ENCODE measurements around the gene NEUROD4.
A peak's percentile ranks its signal among the peaks of the same experiment; 100 is the strongest.

NEUROD4 gene

GRCh38 chr12:54998958-54999510 is 20.7 kb upstream of the NEUROD4 start:
- no peak for DNase-seq

GRCh38 chr12:55001198-55001868 is 18.4 kb upstream of the NEUROD4 start:
- DNase-seq = no peak

GRCh38 chr12:55002355-55002754 is 17.4 kb upstream of the NEUROD4 start:
- DNase-seq = no peak

GRCh38 chr12:55008944-55009585 is 10.7 kb upstream of the NEUROD4 start:
- DNase-seq = no peak

GRCh38 chr12:55017416-55017925 is 2.3 kb upstream of the NEUROD4 start:
- DNase-seq = no peak

GRCh38 chr12:55024575-55024974 is 4.8 kb downstream of the NEUROD4 start:
- DNase-seq = no peak

GRCh38 chr12:55025508-55025907 is 5.7 kb downstream of the NEUROD4 start:
- no peak for DNase-seq

- DNase-seq = no peak
Observed at GRCh38 chr12:55034218-55034617, 14.4 kb downstream of the NEUROD4 start.

GRCh38 chr12:55036326-55037115 is 16.7 kb downstream of the NEUROD4 start:
- no peak for DNase-seq

- DNase-seq = no peak
Observed at GRCh38 chr12:55037351-55037987, 17.7 kb downstream of the NEUROD4 start.

GRCh38 chr12:55039395-55040354 is 19.9 kb downstream of the NEUROD4 start:
- no peak for DNase-seq

- no peak for DNase-seq
Observed at GRCh38 chr12:55041345-55042055, 21.7 kb downstream of the NEUROD4 start.

GRCh38 chr12:55043542-55043941 is 23.8 kb downstream of the NEUROD4 start:
- DNase-seq = no peak

GRCh38 chr12:55044135-55044534 is 24.4 kb downstream of the NEUROD4 start:
- DNase-seq = no peak

- no peak for DNase-seq
Observed at GRCh38 chr12:55049676-55050075, 29.9 kb downstream of the NEUROD4 start.

GRCh38 chr12:55051197-55051947 is 31.6 kb downstream of the NEUROD4 start:
- no peak for DNase-seq

GRCh38 chr12:55057481-55057880 is 37.7 kb downstream of the NEUROD4 start:
- DNase-seq = no peak

GRCh38 chr12:55058082-55058481 is 38.3 kb downstream of the NEUROD4 start:
- DNase-seq = no peak

GRCh38 chr12:55058776-55059175 is 39.0 kb downstream of the NEUROD4 start:
- no peak for DNase-seq

- DNase-seq = peak; percentile 31
Observed at GRCh38 chr12:55060470-55060869, 40.7 kb downstream of the NEUROD4 start.

Measured in activated naive CD4-positive, alpha-beta T cell treated with Interleukin-2 at 50 U/mL for 16 hours (primary cell).